Spleen (tissue), 11 donors: ENCODE measurements around the gene U2SURP. TPM values are rescaled to one million over a fixed set of nuclear protein-coding genes. Genes with fewer than 3 reads are reported as not detected.

ENCODE experiments used
- DNase-seq: peaks from one replicate; pipeline ENCODE4 v3.0.0-alpha.2; 2020
- H3K27ac ChIP-seq, 8 donors: fragments of 200-600 bp; sonication (generic) in 7 of 8; 1 replicate in 4 of 8; 2 replicates in 4 of 8; pipeline versions ENCODE4 v1.5.0 to v1.8.0; 2016 to 2021; ENCODE audit warnings: inconsistent platforms in 4 of 8, mild to moderate bottlenecking in 4 of 8, moderate library complexity in 1 of 8
- H3K27me3 ChIP-seq, 7 donors: fragments of 200-600 bp; sonication (generic) in 6 of 7; replicated peaks in 1 of 7; 1 replicate in 4 of 7; 2 replicates in 3 of 7; pipeline versions ENCODE4 v1.5.0 to v1.8.0; 2016 to 2021; ENCODE audit warnings: inconsistent platforms in 3 of 7, mild to moderate bottlenecking in 1 of 7
- H3K36me3 ChIP-seq, 6 donors: fragments of 200-600 bp; sonication (generic) in 5 of 6; 1 replicate in 4 of 6; 2 replicates in 2 of 6; pipeline versions ENCODE4 v1.5.0 to v1.8.0; 2016 to 2021; ENCODE audit warnings: inconsistent platforms in 2 of 6
- H3K4me1 ChIP-seq, 6 donors: fragments of 200-600 bp; sonication (generic) in 5 of 6; 1 replicate in 3 of 6; 2 replicates in 3 of 6; pipeline versions ENCODE4 v1.5.0 to v1.8.0; 2016 to 2021; ENCODE audit warnings: inconsistent platforms in 3 of 6
- H3K4me3 ChIP-seq, 8 donors: fragments of 200-600 bp; sonication (generic) in 7 of 8; 1 replicate in 4 of 8; 2 replicates in 4 of 8; pipeline versions ENCODE4 v1.5.0 to v1.8.0; 2016 to 2021; ENCODE audit warnings: inconsistent platforms in 4 of 8, mild to moderate bottlenecking in 4 of 8, moderate library complexity in 2 of 8
- H3K9me3 ChIP-seq, 8 donors: fragments of 200-600 bp; sonication (generic) in 7 of 8; 1 replicate in 4 of 8; 2 replicates in 4 of 8; pipeline versions ENCODE4 v1.5.0 to v1.8.0; 2016 to 2021; ENCODE audit warnings: inconsistent platforms in 4 of 8
- CTCF ChIP-seq, 11 experiments: fragments of 200-600 bp in 7 of 11; fragments of 450-650 bp in 4 of 11; sonication (generic) in 4 of 11; IDR thresholded peaks in 8 of 11; conservative IDR thresholded peaks in 3 of 11; 1 replicate in 7 of 11; 2 replicates in 4 of 11; pipeline versions ENCODE4 v1.4.0 to v1.8.0; 2016 to 2021; ENCODE audit warnings: antibody characterized with exemption in 11 of 11, inconsistent platforms in 4 of 11, mild to moderate bottlenecking in 1 of 11
- POLR2A ChIP-seq, 3 donors: fragments of 450-650 bp; IDR thresholded peaks; one replicate each; pipeline ENCODE4 v1.5.1; 2017; ENCODE audit warnings: antibody characterized with exemption in 3 of 3, mild to moderate bottlenecking in 1 of 3
- POLR2AphosphoS5 ChIP-seq, 3 donors: sonication (generic); formaldehyde crosslinking; IDR thresholded peaks; one replicate each; pipeline ENCODE4 v1.5.1; 2017; ENCODE audit warnings: antibody characterized with exemption in 3 of 3
- WGBS, 5 donors: extraction: QIAGEN DNeasy Blood & Tissue Kit in 3 of 5; methylation state at CpG; one replicate each; pipeline versions ENCODE4 v1.1.5 to v1.1.7; 2013 to 2018; 5-methylcytosine and 5-hydroxymethylcytosine counted together
- intact Hi-C: fragments of 100-400 bp; cut with DNase I; formaldehyde crosslinking; loops from one replicate; pipeline ENCODE4 v1.15.0; 2023; ENCODE audit warnings: low total_unique reads
- polyA plus RNA-seq, 3 donors: library from polyadenylated mRNA; stranded (reverse); fragments of 200-250 nt; gene quantifications; one replicate each; pipeline ENCODE4 v1.2.1, GENCODE V29; 2013
- total RNA-seq, 7 donors: library from RNA; depleted of rRNA in 3 of 7; stranded (reverse); fragments of >200 nt in 3 of 7; fragmentation: NEBNext Ultra II Directional in 4 of 7; extraction: Animal tissue kit (Norgen Biotek cat#: 25700) in 4 of 7; gene quantifications; one replicate each; pipeline versions ENCODE4 v1.1.0 to v1.2.1, GENCODE V29; 2016 to 2021
- donor health status: healthy with polysubstance abuse.
- donor health status: DM: no; HTN: no; CAD: no; lungs with moderate emphysema.
- donor health status: DM: no; HTN: no; CAD: no.
- donor health status: Bipolar disorder and iron deficiency.
- donor health status: healthy.
- donor health status: DM: no; HTN: no; CAD: no.
- donor health status: DM: yes; HTN: yes; CAD: no.

U2SURP gene
- total and polyA plus RNA-seq, 10 donors: 29.7 to 130 (median 94.6) TPM

DNA sequence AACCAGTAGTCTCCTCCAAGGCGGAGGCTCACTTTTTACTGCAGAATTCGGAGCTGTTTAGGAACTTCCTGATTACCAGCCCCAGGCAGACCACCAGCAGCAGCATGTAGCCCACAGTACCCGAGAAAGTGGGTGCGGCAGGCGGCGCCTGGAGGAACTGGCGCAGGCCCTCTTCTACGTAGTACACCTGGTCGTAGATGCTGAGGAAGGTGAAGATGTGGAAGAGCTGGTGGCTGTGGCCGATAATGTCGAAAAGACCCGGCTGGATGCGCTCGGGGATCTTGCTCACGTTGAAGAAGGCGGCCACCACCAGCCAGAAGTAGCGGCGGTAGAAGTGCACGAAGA lies 39.2 kb upstream of the U2SURP start:
- H3K4me3 ChIP-seq: no peak overlapping the region
- intact Hi-C loops: no loop called here
- 94 to 97% (median 96%) methylated on average over 19 of the region's 19 CpGs for WGBS, 5 donors
- TF ChIP-seq POLR2A (IDR thresholded peaks at IDR 0.05) (no peak), CTCF (IDR thresholded peaks at IDR 0.05 in 8 of 11, conservative IDR thresholded peaks at IDR 0.05 in 3 of 11) (no peak), POLR2AphosphoS5 (IDR thresholded peaks at IDR 0.05) (no peak)
- no peak for DNase-seq
- H3K36me3 ChIP-seq: no peaks in the 10 kb centered on the region
- no peaks in the 10 kb centered on the region for H3K9me3 ChIP-seq
- H3K4me1 ChIP-seq: peaks cover 0 to 18% (median 8%) of the 10 kb centered on the region in 6 donors
- H3K27ac ChIP-seq: no peak overlapping the region
- peaks cover 0 to 86% (median 37%) of the 10 kb centered on the region in 7 donors for H3K27me3 ChIP-seq

- WGBS, 5 donors: 56 to 70% (median 60%) methylated on average over 51 to 63 of the region's 63 CpGs
- intact Hi-C loops: no loop called here
- Histone ChIP-seq H3K9me3 (no peaks in the 10 kb centered on the region), H3K4me3 (peak overlapping the region in 7 of 8 donors; percentile 45 to 80 (median 58)), H3K27me3 (peaks cover 0 to 83% (median 37%) of the 10 kb centered on the region in 7 donors), H3K4me1 (peaks cover 0 to 18% (median 8%) of the 10 kb centered on the region in 6 donors), H3K36me3 (no peaks in the 10 kb centered on the region), H3K27ac (no peak overlapping the region)
- DNase-seq: no peak
- no peak for TF ChIP-seq POLR2AphosphoS5 (IDR thresholded peaks at IDR 0.05)
- TF ChIP-seq POLR2A (IDR thresholded peaks at IDR 0.05): no peak
- no peak for TF ChIP-seq CTCF (IDR thresholded peaks at IDR 0.05 in 8 of 11, conservative IDR thresholded peaks at IDR 0.05 in 3 of 11)
These were observed 38.7 kb upstream of the U2SURP start for GRCh38 chr3:142962520-142963233.

GRCh38 chr3:142963234-142963515 lies 38.2 kb upstream of the U2SURP start:
- peak overlapping the region in 7 of 8 donors; percentile 45 to 80 (median 58) for H3K4me3 ChIP-seq
- no peak for DNase-seq
- H3K4me1 ChIP-seq: peaks cover 0 to 18% (median 8%) of the 10 kb centered on the region in 6 donors
- no peaks in the 10 kb centered on the region for H3K9me3 ChIP-seq
- 0 to 1% (median 1%) methylated on average over 15 to 35 of the region's 35 CpGs for WGBS, 5 donors
- H3K36me3 ChIP-seq: no peaks in the 10 kb centered on the region
- H3K27ac ChIP-seq: no peak overlapping the region
- TF ChIP-seq POLR2A (IDR thresholded peaks at IDR 0.05): no peak
- TF ChIP-seq POLR2AphosphoS5 (IDR thresholded peaks at IDR 0.05): no peak
- TF ChIP-seq CTCF (IDR thresholded peaks at IDR 0.05 in 8 of 11, conservative IDR thresholded peaks at IDR 0.05 in 3 of 11): no peak
- intact Hi-C loops: no loop called here
- H3K27me3 ChIP-seq: peaks cover 0 to 78% (median 37%) of the 10 kb centered on the region in 7 donors

GRCh38 chr3:142963516-142964448 lies 37.6 kb upstream of the U2SURP start, which contains the start of gene PAQR9:
Gene PAQR9 (minus strand): TSS chr3:142963674. CDS start chr3:142963336, 338 bp downstream.
- WGBS, 5 donors: 3 to 18% (median 3%) methylated on average over 21 to 117 of the region's 117 CpGs
- Histone ChIP-seq H3K4me1 (peaks cover 0 to 18% (median 8%) of the 10 kb centered on the region in 6 donors), H3K4me3 (peak within 1 kb of the TSS; percentile 38 to 80 (median 58)), H3K27me3 (peaks cover 0 to 72% (median 37%) of the 10 kb centered on the region in 7 donors), H3K27ac (no peak within 1 kb of the TSS), H3K36me3 (no peaks in the 10 kb centered on the region), H3K9me3 (no peaks in the 10 kb centered on the region)
- peak; percentile 71 for DNase-seq
- no peak for TF ChIP-seq CTCF (IDR thresholded peaks at IDR 0.05 in 8 of 11, conservative IDR thresholded peaks at IDR 0.05 in 3 of 11)
- no peak for TF ChIP-seq POLR2AphosphoS5 (IDR thresholded peaks at IDR 0.05)
- TF ChIP-seq POLR2A (IDR thresholded peaks at IDR 0.05): no peak
- intact Hi-C loops: no loop called here
